WERI-Rb-1 (cell line): Measurements from ENCODE around the gene GPD1L.

Source experiments
- DNase-seq: peaks from one replicate; pipeline ENCODE4 v3.0.0-alpha.2; 2020
- H3K27ac ChIP-seq: fragments of 250-450 bp; sonication (Bioruptor Pico); 2 replicates; pipeline ENCODE4 v1.5.1; 2020; ENCODE audit warnings: mild to moderate bottlenecking, moderate library complexity
- H3K27me3 ChIP-seq: fragments of 250-450 bp; sonication (Bioruptor Pico); 2 replicates; pipeline ENCODE4 v1.5.1; 2021; ENCODE audit warnings: mild to moderate bottlenecking, low read depth, moderate library complexity; ENCODE audit not compliant: insufficient read depth, severe bottlenecking
- H3K36me3 ChIP-seq: fragments of 250-450 bp; sonication (Bioruptor Pico); 2 replicates; pipeline ENCODE4 v1.5.1; 2020; ENCODE audit warnings: mild to moderate bottlenecking, moderate library complexity
- H3K4me3 ChIP-seq: 2 replicates; pipeline ENCODE4 v1.5.1; 2011; ENCODE audit warnings: low read depth, mild to moderate bottlenecking, control low read depth, low read length
- H3K9me3 ChIP-seq: fragments of 250-450 bp; sonication (Bioruptor Pico); 2 replicates; pipeline ENCODE4 v1.5.1; 2021; ENCODE audit warnings: mild to moderate bottlenecking, moderate library complexity; ENCODE audit not compliant: severe bottlenecking
- TF ChIP-seq, protein P1 (sequence below): IDR thresholded peaks from 2 replicates; pipeline ENCODE4 v1.5.1; 2011; ENCODE audit warnings: low read depth, mild to moderate bottlenecking, control low read depth, inconsistent platforms, low read length

GPD1L gene

DNA sequence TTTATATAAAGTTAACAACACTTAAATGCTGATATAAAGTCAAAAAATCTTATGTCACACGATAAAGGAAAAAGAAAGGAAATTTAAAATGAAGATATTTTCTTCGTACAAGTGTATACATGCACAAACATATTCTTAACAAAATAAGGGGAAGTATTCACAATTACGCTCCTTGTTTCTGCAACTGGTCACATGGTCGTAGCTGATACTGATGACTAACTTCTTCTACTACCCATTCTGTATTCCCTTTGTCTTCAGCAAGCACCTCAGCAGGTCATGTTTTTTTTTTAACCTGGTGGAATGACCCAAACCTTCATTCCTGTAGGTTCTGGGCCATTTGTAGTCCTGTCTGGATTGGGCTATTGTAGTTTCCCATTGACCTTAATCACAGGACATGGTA is 102.0 kb downstream of the GPD1L start:
- no peak overlapping the region for H3K27ac ChIP-seq
- TF ChIP-seq, protein P1, sequence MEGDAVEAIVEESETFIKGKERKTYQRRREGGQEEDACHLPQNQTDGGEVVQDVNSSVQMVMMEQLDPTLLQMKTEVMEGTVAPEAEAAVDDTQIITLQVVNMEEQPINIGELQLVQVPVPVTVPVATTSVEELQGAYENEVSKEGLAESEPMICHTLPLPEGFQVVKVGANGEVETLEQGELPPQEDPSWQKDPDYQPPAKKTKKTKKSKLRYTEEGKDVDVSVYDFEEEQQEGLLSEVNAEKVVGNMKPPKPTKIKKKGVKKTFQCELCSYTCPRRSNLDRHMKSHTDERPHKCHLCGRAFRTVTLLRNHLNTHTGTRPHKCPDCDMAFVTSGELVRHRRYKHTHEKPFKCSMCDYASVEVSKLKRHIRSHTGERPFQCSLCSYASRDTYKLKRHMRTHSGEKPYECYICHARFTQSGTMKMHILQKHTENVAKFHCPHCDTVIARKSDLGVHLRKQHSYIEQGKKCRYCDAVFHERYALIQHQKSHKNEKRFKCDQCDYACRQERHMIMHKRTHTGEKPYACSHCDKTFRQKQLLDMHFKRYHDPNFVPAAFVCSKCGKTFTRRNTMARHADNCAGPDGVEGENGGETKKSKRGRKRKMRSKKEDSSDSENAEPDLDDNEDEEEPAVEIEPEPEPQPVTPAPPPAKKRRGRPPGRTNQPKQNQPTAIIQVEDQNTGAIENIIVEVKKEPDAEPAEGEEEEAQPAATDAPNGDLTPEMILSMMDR = no peak
- no peaks in the 10 kb centered on the region for H3K36me3 ChIP-seq
- H3K9me3 ChIP-seq = no peaks in the 10 kb centered on the region
- H3K4me3 ChIP-seq = no peak overlapping the region
- H3K27me3 ChIP-seq = no peaks in the 10 kb centered on the region
- no peak for DNase-seq

DNA sequence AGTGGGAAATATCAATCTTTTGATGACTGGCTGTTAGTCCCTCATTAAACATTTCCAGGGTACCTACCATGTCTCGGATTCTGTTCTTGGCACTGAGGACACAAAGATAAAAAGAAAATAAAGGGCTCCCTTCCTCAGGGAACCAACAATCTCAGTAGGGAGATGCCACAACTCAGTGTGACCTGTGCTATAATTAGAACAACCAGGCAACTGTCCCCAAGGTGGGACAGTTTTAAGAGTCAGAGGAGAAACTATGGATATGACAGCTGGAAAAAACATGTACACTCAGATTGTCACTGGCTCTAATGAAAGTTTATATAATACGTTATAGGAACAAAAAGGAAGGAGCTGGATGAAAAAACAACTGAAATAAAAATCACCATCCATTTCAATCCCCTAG is 108.8 kb downstream of the GPD1L start:
- Histone ChIP-seq H3K27me3 (no peaks in the 10 kb centered on the region), H3K36me3 (no peaks in the 10 kb centered on the region), H3K4me3 (no peak overlapping the region), H3K9me3 (no peaks in the 10 kb centered on the region), H3K27ac (no peak overlapping the region)
- DNase-seq = no peak
- TF ChIP-seq, protein P1 = no peak

DNA sequence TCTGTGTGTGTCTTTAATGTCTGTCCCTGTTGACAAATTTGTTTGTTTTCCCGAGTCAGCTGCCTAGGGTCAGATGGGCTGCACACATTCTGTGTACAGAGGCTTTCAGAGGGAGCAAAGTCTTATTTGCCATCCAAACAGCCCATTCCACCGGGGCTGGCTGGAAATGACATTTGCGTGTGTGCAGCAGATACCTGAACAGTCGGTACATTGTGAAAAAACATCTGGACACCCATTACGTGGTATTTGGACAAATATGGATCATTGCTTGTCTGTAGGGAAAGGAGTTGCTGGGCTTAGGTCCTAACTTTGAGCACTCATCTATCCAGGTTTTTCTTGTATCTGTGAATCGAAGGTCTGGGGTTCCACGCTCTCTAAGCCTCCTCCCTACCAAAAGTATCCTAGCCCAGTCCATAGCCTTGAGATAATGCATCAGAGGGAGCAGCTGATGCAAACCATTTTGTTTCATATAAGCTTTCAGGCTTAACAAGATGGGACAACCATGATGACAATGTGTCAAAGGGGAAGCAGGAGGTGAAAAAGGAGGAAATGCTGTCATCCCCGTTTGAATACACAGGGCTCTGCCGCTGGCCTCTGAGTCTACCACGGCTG is 109.9 kb downstream of the GPD1L start:
- Histone ChIP-seq H3K36me3 (no peaks in the 10 kb centered on the region), H3K9me3 (no peaks in the 10 kb centered on the region), H3K4me3 (no peak overlapping the region), H3K27me3 (no peaks in the 10 kb centered on the region), H3K27ac (no peak overlapping the region)
- TF ChIP-seq, protein P1 = no peak
- DNase-seq = no peak

DNA sequence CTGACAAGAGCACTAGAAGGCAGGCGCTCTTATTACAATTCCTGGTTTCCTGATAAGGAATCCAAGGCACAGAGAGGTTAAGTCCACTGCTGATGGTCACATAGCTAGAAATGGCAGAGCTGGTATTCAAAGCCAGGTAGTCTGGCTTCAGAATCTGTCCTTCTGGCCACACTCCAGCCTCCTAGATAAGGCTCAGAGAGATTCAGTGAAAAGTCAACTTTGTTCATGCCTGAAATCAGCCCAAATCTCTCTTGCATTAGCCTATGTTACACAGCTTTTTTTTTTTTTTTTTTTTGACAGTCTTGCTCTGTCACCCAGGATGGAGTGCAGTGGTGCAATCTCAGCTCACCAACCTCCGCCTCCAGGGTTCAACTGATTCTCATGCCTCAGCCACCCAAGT is 110.9 kb downstream of the GPD1L start:
- Histone ChIP-seq H3K27ac (no peak overlapping the region), H3K27me3 (no peaks in the 10 kb centered on the region), H3K4me3 (no peak overlapping the region), H3K9me3 (no peaks in the 10 kb centered on the region), H3K36me3 (no peaks in the 10 kb centered on the region)
- no peak for DNase-seq
- TF ChIP-seq, protein P1 = no peak
